GM12878 (cell line): ENCODE results near the gene MSANTD3. TPM values are rescaled to one million over a fixed set of nuclear protein-coding genes. Genes with fewer than 3 reads are reported as not detected.
A peak's percentile ranks its signal among the peaks of the same experiment; 100 is the strongest.

Experiments used
- ATAC-seq: fragments of 200-7000 bp; cut with Tn5 transposase; 3 replicates; pipeline ENCODE4 v1.9.1; 2020; ENCODE audit warnings: mild to moderate bottlenecking, moderate library complexity
- BruUV-seq: library from RNA; stranded (reverse); fragments of 400-500 nt; replicated peaks from 2 replicates; lab custom pipeline; 2021; lab: Mats Ljungman, UMichigan
- CTCF ChIA-PET: fragments of 300-600 bp; sonication (Branson Sonifier 250); formaldehyde crosslinking; extraction: SDS; loops from one replicate; lab custom pipeline; 2021; ENCODE audit warnings: inconsistent platforms; lab: Yijun Ruan, JAX
- POLR2A ChIA-PET: fragments of 350-600 bp; formaldehyde crosslinking; extraction: SDS; loops from one replicate; lab custom pipeline; 2021; ENCODE audit warnings: inconsistent platforms; lab: Charles Lee
- RAD21 ChIA-PET: fragments of 300-600 bp; sonication (Branson Sonifier 250); formaldehyde crosslinking; loops from one replicate; lab custom pipeline; 2023; ENCODE audit warnings: antibody characterized with exemption; ENCODE audit not compliant: unreplicated experiment; lab: Charles Lee
- SMC1A ChIA-PET: fragments of 300-600 bp; sonication (Branson Sonifier 250); formaldehyde crosslinking; loops from one replicate; lab custom pipeline; 2023; ENCODE audit not compliant: unreplicated experiment, uncharacterized antibody; lab: Charles Lee
- DNase-seq: peaks from one replicate; pipeline ENCODE4 v3.0.0-alpha.2; 2011; ENCODE audit warnings: low read depth, low spot score
- FAIRE-seq: peaks from 3 replicates; lab custom pipeline; 2011; peaks lifted over from hg19 to GRCh38; lab: Jason Lieb, UNC
- H2AFZ ChIP-seq: 2 replicates; pipeline ENCODE4 v1.6.0; 2011; ENCODE audit warnings: low read depth, low read length, control low read depth; ENCODE audit not compliant: control insufficient read depth
- H3K27ac ChIP-seq: 2 replicates; pipeline ENCODE4 v1.5.1; 2011; ENCODE audit warnings: control low read depth; ENCODE audit not compliant: control insufficient read depth, insufficient read depth
- H3K27me3 ChIP-seq, 2 experiments: replicated peaks in 1 of 2; 2 replicates each; pipeline versions ENCODE4 v1.6.0 to v1.6.1; 2011; ENCODE audit warnings: low read length in 1 of 2; ENCODE audit not compliant: control insufficient read depth in 2 of 2, insufficient read depth in 2 of 2
- H3K36me3 ChIP-seq, 2 experiments: 2 replicates each; pipeline ENCODE4 v1.5.1; 2011; ENCODE audit warnings: low read length in 1 of 2; ENCODE audit not compliant: control insufficient read depth in 2 of 2, insufficient read depth in 2 of 2
- H3K4me1 ChIP-seq: 2 replicates; pipeline ENCODE4 v1.6.1; 2011; ENCODE audit warnings: mild to moderate bottlenecking, low read length, moderate library complexity, mixed read lengths; ENCODE audit not compliant: control insufficient read depth, insufficient read depth
- H3K4me2 ChIP-seq: 2 replicates; pipeline ENCODE4 v1.6.0; 2011; ENCODE audit warnings: control low read depth; ENCODE audit not compliant: control insufficient read depth, insufficient read depth
- H3K4me3 ChIP-seq: fragments of 200-600 bp; sonication (generic); 2 replicates; pipeline ENCODE4 v1.5.1; 2016
- H3K79me2 ChIP-seq: 2 replicates; pipeline ENCODE4 v1.6.0; 2011; ENCODE audit warnings: low read length; ENCODE audit not compliant: control insufficient read depth, insufficient read depth
- H3K9ac ChIP-seq: 2 replicates; pipeline ENCODE4 v1.8.0; 2011; ENCODE audit warnings: low read length, control low read depth, mixed read lengths; ENCODE audit not compliant: control insufficient read depth, insufficient read depth
- H3K9me3 ChIP-seq: replicated peaks from 3 replicates; pipeline ENCODE4 v1.5.1; 2011; ENCODE audit warnings: mild to moderate bottlenecking, low read length; ENCODE audit not compliant: control insufficient read depth, insufficient read depth
- H4K20me1 ChIP-seq: 2 replicates; pipeline ENCODE4 v1.6.0; 2011; ENCODE audit not compliant: control insufficient read depth, insufficient read depth
- CHD2 ChIP-seq: IDR thresholded peaks from 2 replicates; pipeline ENCODE4 v1.6.1; 2011; ENCODE audit warnings: low read depth, low read length, improper control_type of control experiment, borderline replicate concordance
- E2F4 ChIP-seq: IDR thresholded peaks from 2 replicates; pipeline ENCODE4 v1.6.1; 2012; ENCODE audit warnings: low read depth, low read length, improper control_type of control experiment
- HCFC1 ChIP-seq: fragments of 150-350 bp; IDR thresholded peaks from 2 replicates; pipeline ENCODE4 v1.6.1; 2014; ENCODE audit warnings: low read length
- JUNB ChIP-seq: IDR thresholded peaks from 2 replicates; pipeline ENCODE4 v1.6.1; 2016; ENCODE audit warnings: antibody characterized with exemption, mild to moderate bottlenecking
- MEF2B ChIP-seq: fragments of 450-650 bp; IDR thresholded peaks from 2 replicates; pipeline ENCODE4 v1.6.1; 2018; ENCODE audit warnings: mild to moderate bottlenecking, moderate library complexity; ENCODE audit not compliant: partially characterized antibody, poor library complexity, severe bottlenecking
- NR2C2 ChIP-seq: IDR thresholded peaks from 2 replicates; pipeline ENCODE4 v1.6.1; 2011; ENCODE audit warnings: borderline replicate concordance, low read depth; ENCODE audit not compliant: control insufficient read depth, insufficient read length
- POU2F2 ChIP-seq: IDR thresholded peaks from 3 replicates; pipeline ENCODE4 v1.6.1; 2011; ENCODE audit warnings: low read depth, mild to moderate bottlenecking, low read length, borderline replicate concordance
- RAD21 ChIP-seq: IDR thresholded peaks from 2 replicates; pipeline ENCODE4 v1.6.1; 2011; ENCODE audit warnings: mild to moderate bottlenecking, low read depth, low read length, moderate library complexity; ENCODE audit not compliant: insufficient read depth
- RUNX3 ChIP-seq: IDR thresholded peaks from 2 replicates; pipeline ENCODE4 v1.6.1; 2012; ENCODE audit warnings: low read length, inconsistent platforms
- SMC3 ChIP-seq: IDR thresholded peaks from 2 replicates; pipeline ENCODE4 v1.6.1; 2011; ENCODE audit warnings: low read length, improper control_type of control experiment, borderline replicate concordance
- TCF12 ChIP-seq: IDR thresholded peaks from 2 replicates; pipeline ENCODE4 v1.6.1; 2011; ENCODE audit warnings: low read depth, mild to moderate bottlenecking, low read length
- WRNIP1 ChIP-seq: IDR thresholded peaks from 2 replicates; pipeline ENCODE4 v1.6.1; 2011; ENCODE audit warnings: low read depth, low read length, improper control_type of control experiment, borderline replicate concordance
- YBX1 ChIP-seq: fragments of 450-650 bp; IDR thresholded peaks from 2 replicates; pipeline ENCODE4 v1.6.1; 2016; ENCODE audit warnings: antibody characterized with exemption
- ZSCAN29 ChIP-seq: fragments of 450-650 bp; IDR thresholded peaks from 2 replicates; pipeline ENCODE4 v1.6.1; 2017; ENCODE audit warnings: mild to moderate bottlenecking, moderate library complexity
- WGBS: methylation state at CpG from one replicate; pipeline ENCODE4 v1.1.6; 2016; ENCODE audit warnings: low lambda C conversion rate; ENCODE audit not compliant: insufficient replicate concordance, insufficient coverage; ENCODE audit errors: missing lambda C conversion rate; 5-methylcytosine and 5-hydroxymethylcytosine counted together
- in situ Hi-C: fragments of 300-500 bp; cut with MboI; formaldehyde crosslinking; loops from 9 replicates; pipeline ENCODE4 v1.14.3; 2018; ENCODE audit warnings: mixed read lengths
- intact Hi-C: fragments of 100-400 bp; cut with micrococcal nuclease; formaldehyde crosslinking; loops from one replicate; pipeline ENCODE4 v1.14.2; 2022; ENCODE audit not compliant: unreplicated experiment
- polyA plus RNA-seq, 11 experiments: library from polyadenylated mRNA; depleted of rRNA in 4 of 11; unstranded in 6 of 11; stranded (reverse) in 5 of 11; fragments of >200 nt; fragmentation: Nextera tagmentation in 4 of 11; fragmentation: Illumina TruSeq in 1 of 11; extraction: Ambion mirVana in 4 of 11; extraction: Trizol in 1 of 11; gene quantifications; 1 replicate in 1 of 11; 2 replicates in 10 of 11; pipeline versions ENCODE4 v1.2.1 to v1.2.3, GENCODE V29; 2011 to 2016; ENCODE audit warnings: inconsistent platforms in 2 of 11, missing spikeins in 2 of 11, low read depth in 1 of 11
- total RNA-seq, 4 experiments: library from RNA; depleted of rRNA in 3 of 4; stranded (reverse); fragments of >200 nt in 3 of 4; fragmentation: Illumina TruSeq in 1 of 4; extraction: Trizol in 1 of 4; gene quantifications; 2 replicates each; pipeline versions ENCODE4 v1.2.1 to v1.2.3, GENCODE V29; 2013 to 2021
- TF ChIP-seq, protein P1 (sequence below), 3 experiments: IDR thresholded peaks in 2 of 3; conservative IDR thresholded peaks in 1 of 3; 2 replicates each; pipeline ENCODE4 v1.5.1; 2011; ENCODE audit warnings: low read depth in 3 of 3, low read length in 3 of 3, mild to moderate bottlenecking in 3 of 3, control low read depth in 2 of 3, moderate library complexity in 2 of 3, inconsistent platforms in 1 of 3, mixed read lengths in 1 of 3; ENCODE audit not compliant: control insufficient read depth in 2 of 3, insufficient read depth in 1 of 3; ENCODE audit errors: extremely low read depth in 1 of 3

Gene MSANTD3
- total and polyA plus RNA-seq, 10 of the 15 experiments (the other 5 are each of a cell fraction or from before 2014, with no cell fraction given): 5.8 to 21.2 (median 14.7) TPM

DNA sequence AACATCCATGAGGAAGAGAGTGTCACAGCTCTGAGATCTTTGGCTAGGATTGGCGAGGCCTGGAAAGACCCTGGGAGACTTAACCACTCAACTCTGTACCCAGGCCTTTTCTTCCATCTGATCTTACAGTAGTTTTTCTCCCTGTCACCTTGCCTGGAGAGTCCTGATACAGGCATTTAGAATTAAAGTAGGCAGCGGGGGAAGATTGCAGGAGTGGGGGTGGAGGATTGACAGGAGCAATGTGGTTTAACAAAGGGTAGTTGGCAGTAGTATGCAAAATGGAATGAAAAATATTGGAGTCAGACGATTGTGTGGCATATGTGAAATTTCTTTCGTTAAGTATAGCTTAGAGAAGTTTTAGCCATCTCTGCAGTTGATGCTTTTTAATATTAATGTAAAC is 62.9 kb downstream of the MSANTD3 start:
- no peaks in the 10 kb centered on the region for H4K20me1 ChIP-seq
- H3K36me3 ChIP-seq: no peaks in the 10 kb centered on the region
- 78% methylated on average over 4 of the region's 4 CpGs for WGBS
- ChIA-PET RAD21 (no interaction called here), SMC1A (no interaction called here), CTCF (no interaction called here), POLR2A (no interaction called here)
- ATAC-seq (no peak), DNase-seq (no peak), FAIRE-seq (no peak)
- intact Hi-C loops: no loop called here
- H3K4me2 ChIP-seq: no peak overlapping the region
- no peak for TF ChIP-seq POU2F2
- H3K27ac ChIP-seq: no peak overlapping the region
- H3K4me1 ChIP-seq: no peaks in the 10 kb centered on the region
- H3K9me3 ChIP-seq: no peaks in the 10 kb centered on the region
- in situ Hi-C loops: no loop called here
- no peaks in the 10 kb centered on the region for H3K79me2 ChIP-seq
- H3K27me3 ChIP-seq: no peaks in the 10 kb centered on the region
- no peak overlapping the region for H3K9ac ChIP-seq
- H3K4me3 ChIP-seq: no peak overlapping the region
- BruUV-seq: no TSS peak
- no peak overlapping the region for H2AFZ ChIP-seq

DNA sequence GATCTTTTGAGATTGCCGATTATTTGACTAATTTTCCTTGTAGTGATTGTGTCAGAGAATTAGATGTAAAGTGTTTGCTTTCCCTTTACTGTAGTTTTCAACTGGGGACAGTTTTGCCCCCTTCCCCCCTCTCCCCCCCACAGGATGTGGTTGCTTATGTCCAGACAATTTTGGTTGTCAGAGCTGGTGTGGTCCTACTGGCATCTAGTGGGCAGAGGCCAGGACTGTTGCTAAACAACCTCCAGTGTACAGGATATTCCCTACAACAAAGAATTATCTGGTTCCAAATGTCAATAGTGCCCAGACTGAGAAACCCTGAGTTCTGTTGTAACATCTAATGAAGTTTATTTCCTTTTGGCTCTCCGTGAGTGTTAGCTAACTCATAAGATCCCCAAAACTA is 66.0 kb downstream of the MSANTD3 start:
- no peak for TF ChIP-seq NR2C2
- TF ChIP-seq ZSCAN29: no peak
- TF ChIP-seq E2F4: no peak
- 0 out of 2 replicates have a peak, but pooled peaks have one; percentile 4 for TF ChIP-seq SMC3
- TF ChIP-seq, protein P1, sequence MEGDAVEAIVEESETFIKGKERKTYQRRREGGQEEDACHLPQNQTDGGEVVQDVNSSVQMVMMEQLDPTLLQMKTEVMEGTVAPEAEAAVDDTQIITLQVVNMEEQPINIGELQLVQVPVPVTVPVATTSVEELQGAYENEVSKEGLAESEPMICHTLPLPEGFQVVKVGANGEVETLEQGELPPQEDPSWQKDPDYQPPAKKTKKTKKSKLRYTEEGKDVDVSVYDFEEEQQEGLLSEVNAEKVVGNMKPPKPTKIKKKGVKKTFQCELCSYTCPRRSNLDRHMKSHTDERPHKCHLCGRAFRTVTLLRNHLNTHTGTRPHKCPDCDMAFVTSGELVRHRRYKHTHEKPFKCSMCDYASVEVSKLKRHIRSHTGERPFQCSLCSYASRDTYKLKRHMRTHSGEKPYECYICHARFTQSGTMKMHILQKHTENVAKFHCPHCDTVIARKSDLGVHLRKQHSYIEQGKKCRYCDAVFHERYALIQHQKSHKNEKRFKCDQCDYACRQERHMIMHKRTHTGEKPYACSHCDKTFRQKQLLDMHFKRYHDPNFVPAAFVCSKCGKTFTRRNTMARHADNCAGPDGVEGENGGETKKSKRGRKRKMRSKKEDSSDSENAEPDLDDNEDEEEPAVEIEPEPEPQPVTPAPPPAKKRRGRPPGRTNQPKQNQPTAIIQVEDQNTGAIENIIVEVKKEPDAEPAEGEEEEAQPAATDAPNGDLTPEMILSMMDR (IDR thresholded peaks at IDR 0.05 in 2 of 3, conservative IDR thresholded peaks at IDR 0.05 in 1 of 3; ENCODE audit: control insufficient read depth in 2 of 3, extremely low read depth in 1 of 3, insufficient read depth in 1 of 3, low read depth in 3 of 3, low read length in 3 of 3): peak in 2 of 3 experiments; percentile 9 to 15; a peak in 1 of 6 replicates
- TF ChIP-seq TCF12: no peak
- no peak for TF ChIP-seq HCFC1
- TF ChIP-seq MEF2B: no peak
- no peak for TF ChIP-seq YBX1
- TF ChIP-seq CHD2: no peak
- TF ChIP-seq JUNB: no peak
- peak; percentile 60; the same call in 1 of the 2 replicates for TF ChIP-seq RUNX3
- peak; percentile 49 for TF ChIP-seq RAD21
- no peak for TF ChIP-seq WRNIP1
- TF ChIP-seq, all 136 proteins: peak for 4
- Histone ChIP-seq H2AFZ (no peak overlapping the region), H3K79me2 (no peaks in the 10 kb centered on the region), H3K9me3 (no peaks in the 10 kb centered on the region), H3K27me3 (no peaks in the 10 kb centered on the region), H3K4me2 (no peak overlapping the region), H3K9ac (no peak overlapping the region), H4K20me1 (no peaks in the 10 kb centered on the region), H3K36me3 (no peaks in the 10 kb centered on the region), H3K4me1 (no peaks in the 10 kb centered on the region), H3K4me3 (no peak overlapping the region), H3K27ac (no peak overlapping the region)
- intact Hi-C loops (no loop called here), in situ Hi-C loops (no loop called here)
- peak; percentile 51 for ATAC-seq
- SMC1A ChIA-PET: no interaction called here
- CTCF ChIA-PET: no interaction called here
- RAD21 ChIA-PET: no interaction called here
- WGBS: 44% methylated on average over 2 of the region's 2 CpGs
- FAIRE-seq: no peak
- no TSS peak for BruUV-seq
- POLR2A ChIA-PET: no interaction called here
- DNase-seq: no peak
